ENCODE data around the gene APOF. TPM values are rescaled to one million over a fixed set of nuclear protein-coding genes. Genes with fewer than 3 reads are reported as not detected.

Gene APOF
- total and polyA plus RNA-seq, 10 of the 15 experiments (the other 5 are each of a cell fraction or from before 2014, with no cell fraction given), result 0.04 to 0.19 (median 0.11) TPM; not detected in 5

DNA sequence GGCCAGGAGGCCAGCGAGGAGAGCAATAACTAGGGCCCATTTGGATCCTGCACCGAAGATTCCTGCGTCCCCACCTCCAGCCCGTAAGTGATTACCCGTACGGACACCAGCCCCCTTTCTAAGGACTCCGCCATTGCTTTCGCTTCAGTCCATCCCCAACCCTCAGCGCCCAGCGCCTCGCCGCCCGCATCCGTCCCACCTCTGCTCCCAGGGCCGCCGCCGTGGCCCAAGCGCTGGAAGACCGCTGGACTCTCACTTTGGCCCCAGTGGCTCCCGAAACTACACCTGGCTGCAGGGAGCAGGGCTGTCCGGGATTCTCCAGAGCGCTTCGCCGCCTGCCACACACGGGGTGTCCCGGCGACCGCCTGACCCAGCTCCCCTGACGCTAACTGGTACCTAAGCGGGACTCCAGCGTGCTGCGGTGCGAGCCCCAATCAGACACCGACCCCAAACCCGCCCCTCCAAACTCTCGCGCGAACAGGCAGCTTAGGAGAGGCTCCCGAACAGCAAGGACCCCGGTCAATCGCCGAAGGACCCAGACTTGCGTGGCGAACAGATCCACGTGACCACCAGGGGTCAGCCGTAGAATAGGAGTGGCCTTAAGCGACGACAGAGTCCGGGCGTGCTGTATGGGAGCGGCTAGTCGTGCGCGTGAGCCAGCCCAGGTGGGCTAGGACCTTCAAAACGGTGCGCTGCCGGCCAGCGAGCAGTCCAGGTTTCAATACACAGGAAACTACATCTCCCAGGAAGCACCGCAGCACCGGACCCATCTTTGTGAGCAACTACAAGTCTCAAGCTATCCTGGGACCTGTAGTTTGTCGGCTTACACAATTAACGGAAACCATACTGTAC lies 46.8 kb downstream of the APOF start, which contains the start of gene CNPY2 (continued):
- TF ChIP-seq MTA3 (IDR thresholded peaks at IDR 0.05; ENCODE audit: borderline replicate concordance, low read length) (no peak; the same call in 1 of the 2 replicates), ATF3 (IDR thresholded peaks at IDR 0.05; ENCODE audit: borderline replicate concordance, extremely low read depth, low read depth, low read length) (0 out of 2 replicates have a peak, but pooled peaks have one; percentile 28), USF2 (IDR thresholded peaks at IDR 0.05; ENCODE audit: borderline replicate concordance, low read depth, low read length) (peak; percentile 67), HDAC2 (IDR thresholded peaks at IDR 0.05) (no peak), CREB1 (IDR thresholded peaks at IDR 0.05; ENCODE audit: low read depth) (peak; percentile 86), CBX3 (IDR thresholded peaks at IDR 0.05; ENCODE audit: borderline replicate concordance, low read depth) (no peak), NR2F1 (conservative IDR thresholded peaks at IDR 0.05) (peak; percentile 66), KLF5 (IDR thresholded peaks at IDR 0.05; ENCODE audit: partially characterized antibody) (no peak), IKZF1 (conservative IDR thresholded peaks at IDR 0.05) (peak; percentile 98), CHD4 (IDR thresholded peaks at IDR 0.05) (no peak), CREM (IDR thresholded peaks at IDR 0.05; ENCODE audit: low read depth) (peak; percentile 93), NBN (IDR thresholded peaks at IDR 0.05) (peak; percentile 78), RAD51 (IDR thresholded peaks at IDR 0.05) (peak; percentile 95), IKZF2 (IDR thresholded peaks at IDR 0.05) (no peak; a peak in 1 of 4 replicates), IRF5 (IDR thresholded peaks at IDR 0.05; ENCODE audit: borderline replicate concordance) (peak; percentile 95), EED (IDR thresholded peaks at IDR 0.05; ENCODE audit: low read depth) (0 out of 2 replicates have a peak, but pooled peaks have one; percentile 38), POLR2AphosphoS2 (IDR thresholded peaks at IDR 0.05; ENCODE audit: low read depth, low read length) (no peak; the same call in 1 of the 2 replicates), CBFB (IDR thresholded peaks at IDR 0.05; ENCODE audit: low read depth) (peak; percentile 90), ETV6 (conservative IDR thresholded peaks at IDR 0.05 in 1 of 2, IDR thresholded peaks at IDR 0.05 in 1 of 2; ENCODE audit: borderline replicate concordance in 1 of 2, low read depth in 1 of 2) (no peak), SP1 (IDR thresholded peaks at IDR 0.05; ENCODE audit: low read depth, low read length) (peak; percentile 49), ZNF24 (IDR thresholded peaks at IDR 0.05) (no peak), CEBPB (IDR thresholded peaks at IDR 0.05; ENCODE audit: borderline replicate concordance in 1 of 2, low read depth in 2 of 2, low read length in 2 of 2) (no peak), ZBED1 (IDR thresholded peaks at IDR 0.05; ENCODE audit: borderline replicate concordance) (no peak), LARP7 (IDR thresholded peaks at IDR 0.05) (peak; percentile 63), MXI1 (IDR thresholded peaks at IDR 0.05; ENCODE audit: low read depth, low read length) (peak; percentile 77)
- TF ChIP-seq, protein P1, sequence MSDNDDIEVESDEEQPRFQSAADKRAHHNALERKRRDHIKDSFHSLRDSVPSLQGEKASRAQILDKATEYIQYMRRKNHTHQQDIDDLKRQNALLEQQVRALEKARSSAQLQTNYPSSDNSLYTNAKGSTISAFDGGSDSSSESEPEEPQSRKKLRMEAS (IDR thresholded peaks at IDR 0.05; ENCODE audit: low read depth, low read length), result peak; percentile 87
- TF ChIP-seq, protein P2, sequence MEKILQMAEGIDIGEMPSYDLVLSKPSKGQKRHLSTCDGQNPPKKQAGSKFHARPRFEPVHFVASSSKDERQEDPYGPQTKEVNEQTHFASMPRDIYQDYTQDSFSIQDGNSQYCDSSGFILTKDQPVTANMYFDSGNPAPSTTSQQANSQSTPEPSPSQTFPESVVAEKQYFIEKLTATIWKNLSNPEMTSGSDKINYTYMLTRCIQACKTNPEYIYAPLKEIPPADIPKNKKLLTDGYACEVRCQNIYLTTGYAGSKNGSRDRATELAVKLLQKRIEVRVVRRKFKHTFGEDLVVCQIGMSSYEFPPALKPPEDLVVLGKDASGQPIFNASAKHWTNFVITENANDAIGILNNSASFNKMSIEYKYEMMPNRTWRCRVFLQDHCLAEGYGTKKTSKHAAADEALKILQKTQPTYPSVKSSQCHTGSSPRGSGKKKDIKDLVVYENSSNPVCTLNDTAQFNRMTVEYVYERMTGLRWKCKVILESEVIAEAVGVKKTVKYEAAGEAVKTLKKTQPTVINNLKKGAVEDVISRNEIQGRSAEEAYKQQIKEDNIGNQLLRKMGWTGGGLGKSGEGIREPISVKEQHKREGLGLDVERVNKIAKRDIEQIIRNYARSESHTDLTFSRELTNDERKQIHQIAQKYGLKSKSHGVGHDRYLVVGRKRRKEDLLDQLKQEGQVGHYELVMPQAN (conservative IDR thresholded peaks at IDR 0.05), result peak; percentile 52; the same call in 1 of the 2 replicates
